Pancreas (tissue), 10 donors: Measurements from ENCODE around the gene KBTBD12. TPM values are rescaled to one million over a fixed set of nuclear protein-coding genes. Genes with fewer than 3 reads are reported as not detected.

ENCODE experiments used
- ATAC-seq, 4 donors: fragments of 200-7000 bp; cut with Tn5 transposase; one replicate each; pipeline versions ENCODE4 v1.8.0 to v1.9.1; 2020; ENCODE audit warnings: mild to moderate bottlenecking in 4 of 4, moderate library complexity in 4 of 4
- DNase-seq, 6 donors: peaks; one replicate each; pipeline ENCODE4 v3.0.0-alpha.2; 2020
- FAIRE-seq: peaks from 2 replicates; lab custom pipeline; 2012; peaks lifted over from hg19 to GRCh38; lab: Jason Lieb, UNC
- H3K27ac ChIP-seq, 4 donors: fragments of 200-600 bp; sonication (generic); 1 replicate in 3 of 4; 2 replicates in 1 of 4; pipeline versions ENCODE4 v1.5.0 to v1.8.0; 2020
- H3K27me3 ChIP-seq, 4 donors: fragments of 200-600 bp; one replicate each; pipeline ENCODE4 v1.8.0; 2021
- H3K36me3 ChIP-seq, 3 donors: fragments of 200-600 bp; sonication (generic) in 1 of 3; one replicate each; pipeline versions ENCODE4 v1.5.0 to v1.8.0; 2020 to 2021
- H3K4me1 ChIP-seq, 3 donors: fragments of 200-600 bp; one replicate each; pipeline ENCODE4 v1.8.0; 2021
- H3K4me3 ChIP-seq, 4 donors: fragments of 200-600 bp; sonication (generic) in 2 of 4; one replicate each; pipeline versions ENCODE4 v1.5.0 to v1.8.0; 2020 to 2021
- H3K9me3 ChIP-seq, 4 donors: fragments of 200-600 bp; one replicate each; pipeline ENCODE4 v1.8.0; 2021
- WGBS, 2 donors: extraction: QIAGEN DNeasy Blood & Tissue Kit; methylation state at CpG; one replicate each; pipeline ENCODE4 v1.1.7; 2013; 5-methylcytosine and 5-hydroxymethylcytosine counted together
- intact Hi-C, 3 donors: fragments of 100-400 bp; cut with DNase I; formaldehyde crosslinking; loops; one replicate each; pipeline versions ENCODE4 v1.11.1 to v1.14.2; 2022
- polyA plus RNA-seq, 2 donors: library from polyadenylated mRNA; stranded (reverse); fragments of 200-250 nt; gene quantifications; one replicate each; pipeline ENCODE4 v1.2.3, GENCODE V29; 2013
- total RNA-seq, 6 donors: library from RNA; stranded (reverse); fragmentation: NEBNext Ultra II Directional in 4 of 6; extraction: Animal tissue kit (Norgen Biotek cat#: 25700) in 4 of 6; gene quantifications; one replicate each; pipeline versions ENCODE4 v1.2.1 to v1.2.4, GENCODE V29; 2021 to 2023
- TF ChIP-seq, protein P1 (sequence below), 4 donors: fragments of 200-600 bp; sonication (generic) in 3 of 4; IDR thresholded peaks; one replicate each; pipeline versions ENCODE4 v1.5.0 to v1.8.0; 2021; ENCODE audit warnings: antibody characterized with exemption in 4 of 4
- donor health status: healthy with polysubstance abuse.
- donor health status: DM: no; HTN: no; CAD: no; lungs with moderate emphysema.
- donor health status: DM: no; HTN: no; CAD: no.
- donor health status: control.
- donor health status: control.
- donor health status: Bipolar disorder and iron deficiency.
- donor health status: DM: yes; HTN: yes; CAD: no.
- donor health status: DM: no; HTN: no; CAD: no.
- donor health status: DM: no; HTN: no; CAD: no.
- donor health status: DM: yes; HTN: yes; CAD: no.

KBTBD12 gene
- total and polyA plus RNA-seq, 8 donors = 0.68 to 3.7 (median 1.6) TPM

DNA sequence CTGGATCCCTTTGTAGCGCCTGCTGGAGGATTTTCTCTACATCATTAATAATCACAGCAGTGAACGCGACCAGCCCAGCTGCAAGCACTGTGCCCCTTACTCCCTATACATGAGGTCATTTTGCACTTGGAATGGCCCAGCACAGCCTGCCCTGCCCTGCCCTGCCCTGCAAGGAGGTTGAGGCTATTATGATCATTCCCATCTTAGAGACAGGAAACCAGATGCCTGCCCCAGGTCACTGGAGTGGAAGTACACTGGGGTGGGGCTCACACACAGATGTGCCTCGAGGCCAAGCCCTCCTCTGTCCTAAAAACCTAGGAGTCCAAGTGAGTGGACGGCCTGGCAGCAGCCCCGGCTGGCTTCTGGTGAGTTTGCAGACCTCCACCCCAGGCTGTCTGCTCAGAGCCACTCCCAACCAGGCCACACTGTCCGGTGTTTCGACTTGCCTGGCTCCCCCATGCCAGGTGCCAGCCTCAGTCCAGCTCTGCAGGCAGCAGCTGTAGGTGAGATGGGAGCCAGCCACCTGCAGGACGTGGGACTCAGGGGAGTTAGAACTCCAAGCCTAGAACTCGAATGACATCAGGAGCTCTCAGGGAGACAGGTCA, 106.8 kb downstream of the KBTBD12 start:
- TF ChIP-seq, protein P1, sequence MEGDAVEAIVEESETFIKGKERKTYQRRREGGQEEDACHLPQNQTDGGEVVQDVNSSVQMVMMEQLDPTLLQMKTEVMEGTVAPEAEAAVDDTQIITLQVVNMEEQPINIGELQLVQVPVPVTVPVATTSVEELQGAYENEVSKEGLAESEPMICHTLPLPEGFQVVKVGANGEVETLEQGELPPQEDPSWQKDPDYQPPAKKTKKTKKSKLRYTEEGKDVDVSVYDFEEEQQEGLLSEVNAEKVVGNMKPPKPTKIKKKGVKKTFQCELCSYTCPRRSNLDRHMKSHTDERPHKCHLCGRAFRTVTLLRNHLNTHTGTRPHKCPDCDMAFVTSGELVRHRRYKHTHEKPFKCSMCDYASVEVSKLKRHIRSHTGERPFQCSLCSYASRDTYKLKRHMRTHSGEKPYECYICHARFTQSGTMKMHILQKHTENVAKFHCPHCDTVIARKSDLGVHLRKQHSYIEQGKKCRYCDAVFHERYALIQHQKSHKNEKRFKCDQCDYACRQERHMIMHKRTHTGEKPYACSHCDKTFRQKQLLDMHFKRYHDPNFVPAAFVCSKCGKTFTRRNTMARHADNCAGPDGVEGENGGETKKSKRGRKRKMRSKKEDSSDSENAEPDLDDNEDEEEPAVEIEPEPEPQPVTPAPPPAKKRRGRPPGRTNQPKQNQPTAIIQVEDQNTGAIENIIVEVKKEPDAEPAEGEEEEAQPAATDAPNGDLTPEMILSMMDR (IDR thresholded peaks at IDR 0.05) = no peak
- ATAC-seq = no peak
- FAIRE-seq = no peak
- Histone ChIP-seq H3K9me3 (no peaks in the 10 kb centered on the region), H3K4me1 (no peaks in the 10 kb centered on the region), H3K36me3 (no peaks in the 10 kb centered on the region), H3K4me3 (no peak overlapping the region), H3K27ac (no peak overlapping the region), H3K27me3 (no peaks in the 10 kb centered on the region)
- DNase-seq = no peak
- intact Hi-C loops = no loop called here
- WGBS, 2 donors = 72 to 82% methylated on average over 10 of the region's 10 CpGs

- no peak for FAIRE-seq
- Histone ChIP-seq H3K4me1 (no peaks in the 10 kb centered on the region), H3K9me3 (no peaks in the 10 kb centered on the region), H3K27ac (no peak overlapping the region), H3K27me3 (no peaks in the 10 kb centered on the region), H3K4me3 (no peak overlapping the region), H3K36me3 (no peaks in the 10 kb centered on the region)
- no peak for DNase-seq
- TF ChIP-seq, protein P1 (IDR thresholded peaks at IDR 0.05) = no peak
- intact Hi-C loops = no loop called here
- ATAC-seq = peak in 2 of 4 donors; percentile 19 to 37
Measured at GRCh38 chr3:128033102-128033501, 118.1 kb downstream of the KBTBD12 start.

DNA sequence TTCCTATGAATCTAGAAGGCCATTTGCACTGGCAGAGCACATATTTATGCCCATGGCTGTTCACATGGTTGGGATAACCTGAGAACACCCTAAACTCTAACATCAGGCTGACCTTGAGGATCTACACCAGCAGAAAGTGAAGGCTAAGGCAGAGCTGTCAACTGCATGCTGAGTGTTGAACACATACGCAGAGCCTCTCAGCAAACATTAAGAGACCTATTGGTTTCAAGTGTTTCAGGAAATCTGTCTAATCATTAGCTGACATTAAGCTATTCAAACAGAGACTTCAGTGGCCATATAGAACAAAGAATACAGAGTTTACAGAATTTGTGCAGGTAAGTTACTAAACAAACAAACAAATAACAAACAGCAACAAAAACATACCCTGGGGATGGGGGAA, 121.1 kb downstream of the KBTBD12 start:
- DNase-seq (no peak), ATAC-seq (no peak), FAIRE-seq (no peak)
- TF ChIP-seq, protein P1 (IDR thresholded peaks at IDR 0.05) = no peak
- intact Hi-C loops = no loop called here
- Histone ChIP-seq H3K27ac (no peak overlapping the region), H3K36me3 (no peaks in the 10 kb centered on the region), H3K9me3 (no peaks in the 10 kb centered on the region), H3K4me1 (no peaks in the 10 kb centered on the region), H3K4me3 (no peak overlapping the region), H3K27me3 (no peaks in the 10 kb centered on the region)
- WGBS, 2 donors = 58 to 69% methylated on average over 1 of the region's 1 CpG

Other genes starting within 250 kb of the KBTBD12 start
- gene ABTB1, start 242.3 kb upstream of the KBTBD12 start, total RNA-seq = 10 to 100 TPM in 4 of 6 donors, 1 to 10 TPM in 2; 7.6 to 24.4 (median 14.0) TPM
- 10 to 100 TPM; 45.3 to 60.7 TPM for gene ABTB1, start 242.3 kb upstream of the KBTBD12 start, polyA plus RNA-seq
- gene MGLL, start 92.7 kb upstream of the KBTBD12 start, total RNA-seq = 10 to 100 TPM in 1 of 6 donors, 1 to 10 TPM in 5; 3.3 to 11.4 (median 7.5) TPM
- 1 to 10 TPM; 5.2 to 5.9 TPM for gene MGLL, start 92.7 kb upstream of the KBTBD12 start, polyA plus RNA-seq
- 100 to 1,000 TPM; 197 to 245 (median 222) TPM for gene SEC61A1, start 137.2 kb downstream of the KBTBD12 start, total RNA-seq
- gene SEC61A1, start 137.2 kb downstream of the KBTBD12 start, polyA plus RNA-seq = 100 to 1,000 TPM; 193 to 214 TPM
- 10 to 100 TPM in 3 of 6 donors, 1 to 10 TPM in 3; 3.7 to 13.3 (median 10.0) TPM for gene RUVBL1, start 208.6 kb downstream of the KBTBD12 start, total RNA-seq
- 10 to 100 TPM in 1 of 2 donors, 1 to 10 TPM in 1; 7.6 to 12.6 TPM for gene RUVBL1, start 208.6 kb downstream of the KBTBD12 start, polyA plus RNA-seq
- gene EEFSEC, start 238.2 kb downstream of the KBTBD12 start, total RNA-seq = 1 to 10 TPM; 5.9 to 9.3 (median 6.7) TPM
- 1 to 10 TPM; 8.1 to 9.8 TPM for gene EEFSEC, start 238.2 kb downstream of the KBTBD12 start, polyA plus RNA-seq